Vagina (tissue), 2 donors: ENCODE measurements around the gene ATP5MC3. TPM values are rescaled to one million over a fixed set of nuclear protein-coding genes. Genes with fewer than 3 reads are reported as not detected.

ENCODE experiments used
- DNase-seq, 2 donors: peaks; one replicate each; pipeline ENCODE4 v3.0.0-alpha.2; 2017; ENCODE audit errors: extremely low spot score in 2 of 2
- H3K27ac ChIP-seq: fragments of 200-600 bp; sonication (generic); one replicate; pipeline ENCODE4 v1.5.1; 2019
- H3K27me3 ChIP-seq: fragments of 200-600 bp; sonication (generic); one replicate; pipeline ENCODE4 v1.5.1; 2019
- H3K36me3 ChIP-seq, 2 donors: fragments of 200-600 bp; sonication (generic); one replicate each; pipeline ENCODE4 v1.5.1; 2017 to 2019
- H3K4me1 ChIP-seq: fragments of 200-600 bp; sonication (generic); one replicate; pipeline ENCODE4 v1.5.1; 2019
- H3K4me3 ChIP-seq, 2 donors: fragments of 200-600 bp; sonication (generic); 1 replicate in 1 of 2; 2 replicates in 1 of 2; pipeline ENCODE4 v1.5.1; 2016 to 2019
- H3K9me3 ChIP-seq: fragments of 200-600 bp; sonication (generic); one replicate; pipeline ENCODE4 v1.5.1; 2019
- CTCF ChIP-seq, 3 experiments: fragments of 450-650 bp in 2 of 3; fragments of 200-600 bp in 1 of 3; sonication (generic) in 1 of 3; IDR thresholded peaks; one replicate each; pipeline ENCODE4 v1.5.1; 2017 to 2019; ENCODE audit warnings: antibody characterized with exemption in 3 of 3, mild to moderate bottlenecking in 2 of 3, moderate library complexity in 2 of 3
- POLR2A ChIP-seq, 2 donors: fragments of 450-650 bp; IDR thresholded peaks; one replicate each; pipeline ENCODE4 v1.6.1; 2017; ENCODE audit warnings: antibody characterized with exemption in 2 of 2, mild to moderate bottlenecking in 2 of 2, moderate library complexity in 2 of 2
- POLR2AphosphoS5 ChIP-seq, 2 donors: sonication (generic); formaldehyde crosslinking; IDR thresholded peaks; one replicate each; pipeline ENCODE4 v1.9.0; 2017; ENCODE audit warnings: antibody characterized with exemption in 2 of 2, mild to moderate bottlenecking in 2 of 2, low read depth in 1 of 2; ENCODE audit not compliant: insufficient read depth in 1 of 2
- intact Hi-C: fragments of 100-400 bp; cut with DNase I; formaldehyde crosslinking; loops from one replicate; pipeline ENCODE4 v1.15.1; 2023
- total RNA-seq: library from RNA; depleted of rRNA; stranded (reverse); fragments of >200 nt; gene quantifications from one replicate; pipeline ENCODE4 v1.2.3, GENCODE V29; 2016

The ATP5MC3 gene
- total RNA-seq, 1 donor from 2014 or later, result 106 TPM

DNA sequence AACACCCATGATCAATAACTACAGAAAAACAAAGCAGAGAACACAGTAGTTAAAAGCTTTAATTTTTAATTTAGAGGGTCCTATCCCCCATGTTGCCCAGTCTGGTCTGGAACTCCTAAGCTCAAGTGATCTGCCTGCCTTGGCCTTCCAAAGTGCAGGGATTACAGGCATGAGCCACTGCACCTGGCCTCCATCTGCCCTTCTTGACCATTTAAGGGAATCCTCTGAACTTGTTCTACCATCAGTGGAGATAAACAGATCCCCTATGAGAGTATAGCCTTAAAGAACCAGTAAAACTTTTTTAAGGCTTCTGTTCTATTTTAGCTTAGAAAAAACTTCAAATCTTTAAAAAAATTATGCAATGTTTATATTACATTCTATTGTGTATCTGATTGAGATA lies 13.5 kb upstream of the ATP5MC3 start:
- no peak overlapping the region for H3K4me3 ChIP-seq
- no peaks in the 10 kb centered on the region for H3K4me1 ChIP-seq
- no peak overlapping the region for H3K27ac ChIP-seq
- H3K36me3 ChIP-seq, result no peaks in the 10 kb centered on the region
- no peaks in the 10 kb centered on the region for H3K9me3 ChIP-seq
- no peak for DNase-seq
- intact Hi-C loops, result no loop called here
- no peak for TF ChIP-seq POLR2A (IDR thresholded peaks at IDR 0.05)
- TF ChIP-seq CTCF (IDR thresholded peaks at IDR 0.05), result no peak
- TF ChIP-seq POLR2AphosphoS5 (IDR thresholded peaks at IDR 0.05; ENCODE audit: insufficient read depth in 1 of 2, low read depth in 1 of 2), result no peak
- no peaks in the 10 kb centered on the region for H3K27me3 ChIP-seq

GRCh38 chr2:175188761-175189160 lies 7.3 kb upstream of the ATP5MC3 start:
- Histone ChIP-seq H3K27me3 (no peaks in the 10 kb centered on the region), H3K4me1 (no peaks in the 10 kb centered on the region), H3K4me3 (no peak overlapping the region), H3K36me3 (no peaks in the 10 kb centered on the region), H3K9me3 (no peaks in the 10 kb centered on the region), H3K27ac (no peak overlapping the region)
- intact Hi-C loops, result no loop called here
- no peak for TF ChIP-seq POLR2AphosphoS5 (IDR thresholded peaks at IDR 0.05; ENCODE audit: insufficient read depth in 1 of 2, low read depth in 1 of 2)
- TF ChIP-seq CTCF (IDR thresholded peaks at IDR 0.05), result no peak
- TF ChIP-seq POLR2A (IDR thresholded peaks at IDR 0.05), result no peak
- DNase-seq, result no peak

DNA sequence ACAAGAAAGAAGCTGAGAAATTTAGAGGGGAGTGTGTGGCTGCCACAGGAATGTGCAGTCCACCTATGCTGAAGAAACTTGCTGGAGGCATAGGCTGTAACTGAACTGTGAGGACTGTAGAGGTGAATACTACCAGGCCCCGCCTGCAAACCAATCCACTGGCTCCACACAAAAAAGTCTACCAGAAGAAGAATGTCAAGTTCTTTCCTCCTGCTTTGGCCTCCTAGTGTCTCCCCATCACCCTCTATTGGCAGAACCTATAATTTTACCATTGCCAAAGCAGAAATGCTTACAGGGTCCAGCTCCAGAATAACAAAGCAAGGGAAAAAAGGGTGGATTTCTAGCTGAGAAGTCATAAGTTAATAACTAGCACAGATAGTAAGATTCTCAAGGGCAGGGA lies 5.9 kb upstream of the ATP5MC3 start:
- no peak overlapping the region for H3K27ac ChIP-seq
- DNase-seq, result no peak
- intact Hi-C loops, result no loop called here
- H3K9me3 ChIP-seq, result no peaks in the 10 kb centered on the region
- H3K36me3 ChIP-seq, result no peaks in the 10 kb centered on the region
- TF ChIP-seq CTCF (IDR thresholded peaks at IDR 0.05) (no peak), POLR2A (IDR thresholded peaks at IDR 0.05) (no peak), POLR2AphosphoS5 (IDR thresholded peaks at IDR 0.05; ENCODE audit: insufficient read depth in 1 of 2, low read depth in 1 of 2) (no peak)
- H3K4me3 ChIP-seq, result no peak overlapping the region
- no peaks in the 10 kb centered on the region for H3K4me1 ChIP-seq
- no peaks in the 10 kb centered on the region for H3K27me3 ChIP-seq

DNA sequence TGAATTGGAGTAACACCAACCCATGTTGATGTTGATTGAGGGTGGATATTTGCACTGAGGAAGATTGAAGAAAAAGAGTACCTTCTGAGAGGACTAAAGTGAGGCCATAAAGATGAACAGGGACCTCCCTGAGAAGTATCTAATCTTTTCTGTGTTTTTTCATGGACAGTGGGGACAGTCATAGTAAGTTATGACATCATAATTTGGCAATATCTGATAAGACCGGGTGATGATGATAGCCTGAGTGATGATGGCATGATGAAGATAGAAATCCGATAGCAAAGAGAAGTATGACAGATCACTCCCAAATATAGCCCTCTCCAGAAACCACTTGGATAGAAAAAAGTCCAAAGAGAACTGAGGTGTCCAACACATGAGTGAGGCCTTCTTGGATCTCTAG lies 2.2 kb upstream of the ATP5MC3 start:
- H3K27ac ChIP-seq, result no peak overlapping the region
- no peak for TF ChIP-seq POLR2AphosphoS5 (IDR thresholded peaks at IDR 0.05; ENCODE audit: insufficient read depth in 1 of 2, low read depth in 1 of 2)
- no peak for DNase-seq
- no peak overlapping the region for H3K4me3 ChIP-seq
- H3K27me3 ChIP-seq, result no peaks in the 10 kb centered on the region
- peaks cover 23% of the 10 kb centered on the region for H3K4me1 ChIP-seq
- intact Hi-C loops, result no loop called here
- peaks cover 0 to 11% of the 10 kb centered on the region in 2 donors for H3K36me3 ChIP-seq
- no peaks in the 10 kb centered on the region for H3K9me3 ChIP-seq

DNA sequence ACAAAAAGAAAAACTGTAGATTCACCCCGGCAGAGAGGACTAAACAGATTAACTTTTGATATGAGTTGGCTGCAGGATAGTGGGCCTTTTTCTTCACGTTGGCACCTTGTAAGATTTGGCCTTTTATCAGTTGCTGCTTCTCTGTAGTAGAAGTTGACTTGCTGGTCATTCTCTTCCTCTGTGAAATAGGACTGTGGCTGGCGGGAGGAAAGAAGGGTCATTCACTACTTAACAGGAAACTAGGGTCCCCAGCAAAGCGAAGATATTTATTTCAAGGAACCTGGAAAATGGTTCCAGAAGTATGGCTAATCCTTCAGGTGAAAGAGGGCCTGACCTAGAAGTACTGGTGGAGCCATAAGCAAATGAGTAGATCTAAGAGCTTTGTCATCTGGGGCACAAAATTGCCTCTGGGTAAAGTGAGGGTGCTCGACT lies 383 bp upstream of the ATP5MC3 start:
- no peak for DNase-seq
- Histone ChIP-seq H3K27ac (peak overlapping the region; percentile 97), H3K4me1 (peaks cover 30% of the 10 kb centered on the region), H3K4me3 (peak overlapping the region; percentile 92 to 93), H3K27me3 (no peaks in the 10 kb centered on the region), H3K9me3 (no peaks in the 10 kb centered on the region), H3K36me3 (peaks cover 0 to 28% of the 10 kb centered on the region in 2 donors)
- intact Hi-C loops, result no loop called here
- TF ChIP-seq POLR2A (IDR thresholded peaks at IDR 0.05), result no peak
- no peak for TF ChIP-seq CTCF (IDR thresholded peaks at IDR 0.05)
- TF ChIP-seq POLR2AphosphoS5 (IDR thresholded peaks at IDR 0.05; ENCODE audit: insufficient read depth in 1 of 2, low read depth in 1 of 2), result no peak
